Neutrophil (primary cell): ENCODE data around the gene RNF41.

Experiments
- H3K27ac ChIP-seq: fragments of 200-600 bp; sonication (generic); 2 replicates; pipeline ENCODE4 v1.5.1; 2016; ENCODE audit warnings: mild to moderate bottlenecking, moderate library complexity
- H3K27me3 ChIP-seq: fragments of 200-600 bp; sonication (generic); 2 replicates; pipeline ENCODE4 v1.6.0; 2016; ENCODE audit warnings: mild to moderate bottlenecking
- H3K36me3 ChIP-seq: fragments of 200-600 bp; sonication (generic); 2 replicates; pipeline ENCODE4 v1.5.1; 2017
- H3K4me1 ChIP-seq, 2 experiments: fragments of 200-600 bp in 1 of 2; sonication (generic) in 1 of 2; 1 replicate in 1 of 2; 2 replicates in 1 of 2; pipeline versions ENCODE4 v1.5.1 to v1.6.1; 2013 to 2016; ENCODE audit warnings: low read depth in 1 of 2, low read length in 1 of 2, mild to moderate bottlenecking in 1 of 2, moderate library complexity in 1 of 2; ENCODE audit not compliant: control insufficient read depth in 1 of 2, insufficient read depth in 1 of 2
- H3K4me3 ChIP-seq, 2 experiments: fragments of 200-600 bp in 1 of 2; sonication (generic) in 1 of 2; 1 replicate in 1 of 2; 2 replicates in 1 of 2; pipeline ENCODE4 v1.5.1; 2013 to 2016; ENCODE audit warnings: low read depth in 1 of 2, low read length in 1 of 2, mild to moderate bottlenecking in 1 of 2, moderate library complexity in 1 of 2
- H3K9me3 ChIP-seq: fragments of 200-600 bp; sonication (generic); 2 replicates; pipeline ENCODE4 v1.5.1; 2016
- CTCF ChIP-seq: fragments of 200-600 bp; sonication (generic); IDR thresholded peaks from 2 replicates; pipeline ENCODE4 v1.5.1; 2016; ENCODE audit warnings: antibody characterized with exemption

The RNF41 gene

GRCh38 chr12:56178347-56178746 is 43.4 kb downstream of the RNF41 start:
- H3K4me3 ChIP-seq = no peak overlapping the region
- H3K36me3 ChIP-seq = peaks cover 97% of the 10 kb centered on the region
- H3K27me3 ChIP-seq = no peaks in the 10 kb centered on the region
- TF ChIP-seq CTCF = no peak
- H3K9me3 ChIP-seq = no peaks in the 10 kb centered on the region
- H3K27ac ChIP-seq = no peak overlapping the region
- H3K4me1 ChIP-seq = no peaks in the 10 kb centered on the region

DNA sequence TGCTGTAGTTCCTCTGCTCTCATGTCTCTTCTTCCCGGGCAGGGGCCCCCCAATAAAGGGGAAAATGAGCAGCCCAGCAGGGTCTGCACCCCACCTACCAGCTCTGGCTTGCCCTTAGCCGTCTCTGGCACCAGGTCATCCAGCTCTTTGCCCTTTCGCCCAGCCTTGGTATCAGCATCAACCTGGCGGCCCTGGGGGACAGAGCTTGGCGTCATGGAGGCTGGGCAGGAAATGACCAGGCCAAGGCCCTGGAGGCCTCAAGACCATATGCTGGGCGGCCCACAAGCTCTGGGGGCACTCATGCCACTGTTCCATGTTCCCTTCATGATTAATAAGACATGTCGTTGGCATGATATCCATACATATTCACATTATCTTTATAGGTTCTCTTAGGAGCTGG is 48.9 kb downstream of the RNF41 start:
- no peaks in the 10 kb centered on the region for H3K4me1 ChIP-seq
- no peak overlapping the region for H3K27ac ChIP-seq
- H3K27me3 ChIP-seq = no peaks in the 10 kb centered on the region
- no peak for TF ChIP-seq CTCF
- H3K4me3 ChIP-seq = no peak overlapping the region
- no peaks in the 10 kb centered on the region for H3K9me3 ChIP-seq
- H3K36me3 ChIP-seq = peaks cover 99% of the 10 kb centered on the region

GRCh38 chr12:56169229-56169759 is 52.4 kb downstream of the RNF41 start:
- Histone ChIP-seq H3K4me1 (no peaks in the 10 kb centered on the region), H3K27ac (peak overlapping the region; percentile 27), H3K9me3 (no peaks in the 10 kb centered on the region), H3K27me3 (no peaks in the 10 kb centered on the region), H3K36me3 (peaks cover 98% of the 10 kb centered on the region), H3K4me3 (no peak overlapping the region)
- TF ChIP-seq CTCF = no peak

DNA sequence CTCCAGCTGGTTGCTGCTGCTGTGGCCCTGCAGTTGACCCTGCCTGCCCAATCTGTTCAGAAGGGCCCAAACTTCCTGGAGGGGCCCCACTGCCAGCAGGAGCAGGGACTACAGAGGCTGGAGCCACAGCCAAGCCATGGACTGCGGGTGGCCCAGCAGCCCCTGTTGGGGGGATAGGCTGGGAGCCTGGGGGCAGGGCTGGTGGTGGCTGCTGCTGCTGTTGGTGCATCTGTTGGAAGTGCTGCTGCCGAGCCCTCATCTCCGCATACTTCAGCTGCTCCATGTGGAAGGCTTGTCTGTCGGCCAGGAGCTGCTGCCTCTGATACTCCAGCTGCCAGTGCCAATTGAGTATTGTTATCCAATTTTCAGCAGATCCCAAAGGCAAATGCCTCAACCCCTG is 56.4 kb downstream of the RNF41 start:
- Histone ChIP-seq H3K27ac (peak overlapping the region; percentile 50), H3K4me1 (peaks cover 16% of the 10 kb centered on the region in 2 experiments), H3K4me3 (no peak overlapping the region), H3K36me3 (peaks cover 98% of the 10 kb centered on the region), H3K9me3 (no peaks in the 10 kb centered on the region), H3K27me3 (no peaks in the 10 kb centered on the region)
- no peak for TF ChIP-seq CTCF

- Histone ChIP-seq H3K27me3 (no peaks in the 10 kb centered on the region), H3K9me3 (no peaks in the 10 kb centered on the region), H3K4me3 (no peak overlapping the region), H3K27ac (peak overlapping the region; percentile 50), H3K36me3 (peaks cover 96% of the 10 kb centered on the region), H3K4me1 (peaks cover 26% of the 10 kb centered on the region in 2 experiments)
- no peak for TF ChIP-seq CTCF
Observed at GRCh38 chr12:56164345-56164729, 57.4 kb downstream of the RNF41 start.
